GM12892 (cell line): ENCODE measurements around the gene PPP1R14B.

Experiments
- POLR2A ChIP-seq: IDR thresholded peaks from 2 replicates; pipeline ENCODE4 v1.6.1; 2011; ENCODE audit warnings: low read depth, low read length, control low read depth
- TAF1 ChIP-seq: IDR thresholded peaks from 2 replicates; pipeline ENCODE4 v1.6.1; 2011; ENCODE audit warnings: low read depth, mild to moderate bottlenecking, control low read depth, low read length, borderline replicate concordance

- TF ChIP-seq TAF1 (no peak), POLR2A (no peak)
These were observed 40.0 kb upstream of the PPP1R14B start for GRCh38 chr11:64286801-64287159.
